Measurements from ENCODE around the gene ANKMY1.

The ANKMY1 gene

GRCh38 chr2:240557808-240558207, at the start of gene ANKMY1:
ANKMY1 (minus strand) TSS chr2:240557988; CDS start chr2:240557335, 653 bp downstream.
- peak within 1 kb of the TSS; percentile 53 for H3K4me3 ChIP-seq (replicated peaks; ENCODE audit: low read depth, low read length)
- DNase-seq (ENCODE audit: low read depth): peak; percentile 75
- no peak for TF ChIP-seq CTCF (IDR thresholded peaks at IDR 0.05; ENCODE audit: low read length, missing control alignments)

GRCh38 chr2:240605867-240606743, 48.3 kb upstream of the ANKMY1 start:
- H3K4me3 ChIP-seq (replicated peaks; ENCODE audit: low read depth, low read length): no peak overlapping the region
- no peak for TF ChIP-seq CTCF (IDR thresholded peaks at IDR 0.05; ENCODE audit: low read length, missing control alignments)
- no peak for DNase-seq (ENCODE audit: low read depth)

GRCh38 chr2:240604939-240605716, 47.3 kb upstream of the ANKMY1 start:
- TF ChIP-seq CTCF (IDR thresholded peaks at IDR 0.05; ENCODE audit: low read length, missing control alignments): no peak
- H3K4me3 ChIP-seq (replicated peaks; ENCODE audit: low read depth, low read length): no peak overlapping the region
- no peak for DNase-seq (ENCODE audit: low read depth)

- DNase-seq (ENCODE audit: low read depth): peak; percentile 71
- TF ChIP-seq CTCF (IDR thresholded peaks at IDR 0.05; ENCODE audit: low read length, missing control alignments): peak; percentile 60
- no peak overlapping the region for H3K4me3 ChIP-seq (replicated peaks; ENCODE audit: low read depth, low read length)
Observed at GRCh38 chr2:240604291-240604938, 46.6 kb upstream of the ANKMY1 start.

- DNase-seq (ENCODE audit: low read depth): no peak
- no peak overlapping the region for H3K4me3 ChIP-seq (replicated peaks; ENCODE audit: low read depth, low read length)
- no peak for TF ChIP-seq CTCF (IDR thresholded peaks at IDR 0.05; ENCODE audit: low read length, missing control alignments)
Observed at GRCh38 chr2:240603846-240604245, 46.1 kb upstream of the ANKMY1 start.

- H3K4me3 ChIP-seq (replicated peaks; ENCODE audit: low read depth, low read length): no peak overlapping the region
- no peak for DNase-seq (ENCODE audit: low read depth)
- TF ChIP-seq CTCF (IDR thresholded peaks at IDR 0.05; ENCODE audit: low read length, missing control alignments): no peak
Observed at GRCh38 chr2:240603081-240603835, 45.5 kb upstream of the ANKMY1 start.
